Lower lobe of right lung (tissue), 2 donors: ENCODE measurements around the gene DUSP7. TPM values are rescaled to one million over a fixed set of nuclear protein-coding genes. Genes with fewer than 3 reads are reported as not detected.

Source experiments
- ATAC-seq, 2 donors: fragments of 200-7000 bp; cut with Tn5 transposase; one replicate each; pipeline ENCODE4 v1.9.1; 2020 to 2022; ENCODE audit warnings: mild to moderate bottlenecking in 2 of 2, moderate library complexity in 2 of 2
- DNase-seq: peaks from one replicate; pipeline ENCODE4 v3.0.0-alpha.2; 2020
- H3K27ac ChIP-seq: fragments of 200-600 bp; one replicate; pipeline ENCODE4 v1.8.0; 2022
- H3K27me3 ChIP-seq: fragments of 200-600 bp; one replicate; pipeline ENCODE4 v1.8.0; 2022; ENCODE audit warnings: low read depth
- H3K36me3 ChIP-seq: fragments of 200-600 bp; one replicate; pipeline ENCODE4 v1.8.0; 2022; ENCODE audit warnings: mild to moderate bottlenecking
- H3K4me1 ChIP-seq: fragments of 200-600 bp; one replicate; pipeline ENCODE4 v1.8.0; 2022
- H3K4me3 ChIP-seq: fragments of 200-600 bp; one replicate; pipeline ENCODE4 v1.8.0; 2022; ENCODE audit warnings: mild to moderate bottlenecking
- H3K9me3 ChIP-seq: fragments of 200-600 bp; one replicate; pipeline ENCODE4 v1.8.0; 2022
- CTCF ChIP-seq: fragments of 200-600 bp; IDR thresholded peaks from one replicate; pipeline ENCODE4 v1.8.0; 2022; ENCODE audit warnings: antibody characterized with exemption, mild to moderate bottlenecking
- intact Hi-C: fragments of 100-400 bp; cut with DNase I; formaldehyde crosslinking; loops from one replicate; pipeline ENCODE4 v1.11.0; 2022
- total RNA-seq: library from RNA; stranded (reverse); fragmentation: NEBNext Ultra II Directional; extraction: Animal tissue kit (Norgen Biotek cat#: 25700); gene quantifications from one replicate; pipeline ENCODE4 v1.2.1, GENCODE V29; 2021
- donor health status: DM: no; HTN: yes; CAD: no; lungs with severe emphysema.

Gene DUSP7
- total RNA-seq, 1 donor from 2014 or later = 28.8 TPM

- H3K9me3 ChIP-seq = no peaks in the 10 kb centered on the region
- TF ChIP-seq CTCF = no peak
- H3K4me3 ChIP-seq = no peak overlapping the region
- no peaks in the 10 kb centered on the region for H3K4me1 ChIP-seq
- H3K27ac ChIP-seq = no peak overlapping the region
- DNase-seq (no peak), ATAC-seq (no peak)
- intact Hi-C loops = no loop called here
- H3K36me3 ChIP-seq = no peaks in the 10 kb centered on the region
- H3K27me3 ChIP-seq = no peaks in the 10 kb centered on the region
Measured at GRCh38 chr3:52030714-52031310, 25.6 kb downstream of the DUSP7 start.

- H3K9me3 ChIP-seq = no peaks in the 10 kb centered on the region
- DNase-seq (no peak), ATAC-seq (no peak)
- no peaks in the 10 kb centered on the region for H3K27me3 ChIP-seq
- intact Hi-C loops = no loop called here
- H3K4me3 ChIP-seq = no peak overlapping the region
- no peak overlapping the region for H3K27ac ChIP-seq
- H3K36me3 ChIP-seq = no peaks in the 10 kb centered on the region
- H3K4me1 ChIP-seq = no peaks in the 10 kb centered on the region
- no peak for TF ChIP-seq CTCF
Measured at GRCh38 chr3:52029535-52029934, 26.8 kb downstream of the DUSP7 start.

GRCh38 chr3:52029053-52029452, 27.3 kb downstream of the DUSP7 start:
- TF ChIP-seq CTCF = no peak
- Histone ChIP-seq H3K4me1 (peaks cover 3% of the 10 kb centered on the region), H3K9me3 (no peaks in the 10 kb centered on the region), H3K36me3 (no peaks in the 10 kb centered on the region), H3K27me3 (no peaks in the 10 kb centered on the region), H3K4me3 (no peak overlapping the region), H3K27ac (no peak overlapping the region)
- intact Hi-C loops = no loop called here
- no peak for ATAC-seq
- no peak for DNase-seq

DNA sequence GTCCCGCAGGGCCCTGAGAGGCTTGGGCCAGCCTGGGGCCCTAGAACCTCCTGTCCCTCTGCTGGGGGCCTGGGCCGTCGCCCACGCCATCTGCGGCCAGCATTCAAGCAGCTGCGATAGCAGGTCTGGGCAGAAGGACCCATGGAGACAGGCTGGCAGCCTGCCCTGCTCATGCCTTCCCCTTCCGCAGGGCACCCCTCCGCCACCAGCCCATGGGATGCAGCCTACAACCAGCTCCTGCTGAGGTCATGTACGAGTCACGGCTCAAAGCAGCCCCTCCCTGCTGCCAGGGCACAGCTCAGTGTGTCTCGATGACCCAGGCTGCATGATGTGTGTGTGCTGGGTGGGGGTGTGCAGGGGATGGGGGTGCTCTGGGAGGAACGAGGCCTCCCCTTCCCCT, 27.8 kb downstream of the DUSP7 start:
- no peaks in the 10 kb centered on the region for H3K27me3 ChIP-seq
- H3K27ac ChIP-seq = no peak overlapping the region
- peaks cover 7% of the 10 kb centered on the region for H3K4me1 ChIP-seq
- ATAC-seq (no peak), DNase-seq (no peak)
- no peaks in the 10 kb centered on the region for H3K9me3 ChIP-seq
- H3K4me3 ChIP-seq = no peak overlapping the region
- intact Hi-C loops = no loop called here
- no peaks in the 10 kb centered on the region for H3K36me3 ChIP-seq
- no peak for TF ChIP-seq CTCF

DNA sequence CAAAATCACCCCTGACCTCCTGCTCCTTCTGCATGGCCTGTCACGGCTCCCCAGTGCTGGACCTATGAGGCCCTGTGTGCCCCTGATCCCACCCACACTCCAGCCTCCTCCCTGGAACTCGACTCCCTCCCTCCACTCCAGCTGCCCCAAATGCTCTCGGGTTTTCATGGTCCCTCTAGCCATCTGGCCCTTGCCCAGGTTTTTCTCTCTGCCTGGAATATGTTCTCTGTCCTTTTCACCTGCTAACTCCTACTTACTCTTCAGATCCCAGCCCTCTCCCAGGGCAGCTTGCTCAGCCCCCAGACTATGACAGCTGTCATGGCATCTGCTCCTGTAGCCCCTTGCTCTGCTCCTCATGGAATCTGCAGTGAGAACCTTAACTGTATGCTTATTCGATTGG, 30.3 kb downstream of the DUSP7 start:
- DNase-seq (no peak), ATAC-seq (no peak)
- TF ChIP-seq CTCF = no peak
- no peak overlapping the region for H3K4me3 ChIP-seq
- no peak overlapping the region for H3K27ac ChIP-seq
- no peaks in the 10 kb centered on the region for H3K36me3 ChIP-seq
- H3K9me3 ChIP-seq = no peaks in the 10 kb centered on the region
- no peaks in the 10 kb centered on the region for H3K27me3 ChIP-seq
- intact Hi-C loops = no loop called here
- peaks cover 30% of the 10 kb centered on the region for H3K4me1 ChIP-seq

DNA sequence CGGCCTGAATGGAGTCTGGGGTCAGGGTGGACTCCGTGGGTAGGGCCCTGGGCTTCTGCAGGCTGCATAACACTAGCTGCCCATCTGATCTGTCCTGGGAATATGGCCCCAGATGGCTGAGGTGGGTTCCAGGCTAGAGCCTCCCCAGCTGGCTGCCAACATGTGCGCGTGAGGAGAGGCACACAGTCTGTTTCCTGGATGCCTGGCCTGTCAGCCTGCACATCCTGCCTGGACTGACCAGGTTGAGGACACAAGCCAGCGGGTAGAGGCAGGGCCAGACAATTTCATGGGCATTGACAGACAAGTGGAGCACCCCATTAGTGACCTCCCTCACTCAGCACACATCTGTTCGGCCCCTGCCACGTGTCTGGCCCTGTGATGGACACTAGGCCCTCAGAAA, 30.9 kb downstream of the DUSP7 start:
- Histone ChIP-seq H3K9me3 (no peaks in the 10 kb centered on the region), H3K4me1 (peaks cover 30% of the 10 kb centered on the region), H3K27ac (no peak overlapping the region), H3K36me3 (no peaks in the 10 kb centered on the region), H3K4me3 (no peak overlapping the region), H3K27me3 (no peaks in the 10 kb centered on the region)
- ATAC-seq (no peak), DNase-seq (no peak)
- intact Hi-C loops = no loop called here
- no peak for TF ChIP-seq CTCF
